ENCODE results near the gene ATRIP. TPM values are rescaled to one million over a fixed set of nuclear protein-coding genes. Genes with fewer than 3 reads are reported as not detected.

The ATRIP gene
- total and polyA plus RNA-seq, 2 of the 4 experiments (the other 2 are of a cell fraction), result 6.8 to 10.8 TPM

GRCh38 chr3:48406443-48407431 lies 39.8 kb upstream of the ATRIP start:
- Histone ChIP-seq H3K23ac (ENCODE audit: low read depth, low read length) (no peak overlapping the region), H2AK5ac (ENCODE audit: low read depth, low read length) (no peak overlapping the region), H2BK15ac (ENCODE audit: low read depth, low read length) (no peak overlapping the region), H3K27me3 (ENCODE audit: control insufficient read depth, insufficient read depth, low read length) (no peaks in the 10 kb centered on the region), H3K79me1 (ENCODE audit: low read depth in 1 of 2, low read length in 2 of 2) (no peaks in the 10 kb centered on the region), H3K56ac (ENCODE audit: extremely low read depth, insufficient read depth, low read length) (no peak overlapping the region), H4K8ac (ENCODE audit: low read depth in 2 of 2, low read length in 2 of 2) (no peak overlapping the region), H3K4ac (ENCODE audit: low read depth, low read length) (no peak overlapping the region), H3K14ac (replicated peaks; ENCODE audit: low read depth, low read length) (no peak overlapping the region), H3K4me1 (ENCODE audit: control insufficient read depth, insufficient read depth, low read length) (peaks cover 4% of the 10 kb centered on the region), H3K36me3 (ENCODE audit: control insufficient read depth, insufficient read depth, low read length) (peaks cover 69% of the 10 kb centered on the region), H3K27ac (ENCODE audit: insufficient read depth, low read length) (no peak overlapping the region), H4K91ac (ENCODE audit: insufficient read depth, low read depth, low read length) (no peak overlapping the region), H2BK120ac (ENCODE audit: low read depth, low read length) (no peak overlapping the region), H3K4me2 (ENCODE audit: low read depth, low read length) (no peak overlapping the region), H3K18ac (ENCODE audit: low read depth, low read length) (no peak overlapping the region), H2BK5ac (ENCODE audit: low read depth, low read length, poor library complexity, severe bottlenecking) (no peak overlapping the region), H2AK9ac (replicated peaks; ENCODE audit: low read depth, low read length, poor library complexity) (no peak overlapping the region), H3K9ac (ENCODE audit: low read depth, low read length) (no peak overlapping the region), H3K9me1 (ENCODE audit: insufficient read depth, low read length) (peaks cover 4% of the 10 kb centered on the region; the same call in 1 of the 2 replicates), H2AFZ (replicated peaks; ENCODE audit: low read length, poor library complexity) (no peak overlapping the region), H4K5ac (ENCODE audit: low read depth, low read length) (no peak overlapping the region), H3K9me3 (ENCODE audit: control insufficient read depth, insufficient read depth, low read length) (no peaks in the 10 kb centered on the region), H2BK20ac (ENCODE audit: low read depth, low read length) (no peak overlapping the region), H3K4me3 (ENCODE audit: insufficient read depth, low read depth, low read length) (no peak overlapping the region), H4K20me1 (ENCODE audit: insufficient read depth, low read length) (no peaks in the 10 kb centered on the region)
- dilution Hi-C loops (cut with HindIII; ENCODE audit: low sequenced_read_pairs, unreplicated experiment), result no loop called here
- no TSS peak for BruUV-seq (replicated peaks)
- ATAC-seq (ENCODE audit: low read depth), result no peak
- CTCF ChIA-PET, result interaction anchor here (1.0 to 1.2 kb wide), 2 partner anchors 27 to 29 kb away, joined by 3 to 5 read pairs; no protein-coding TSS in a partner anchor
- POLR2A ChIA-PET (ENCODE audit: unreplicated experiment), result no interaction called here
- DNase-seq, result no peak
- WGBS, 2 experiments (ENCODE audit: extremely low coverage in 2 of 2, insufficient read length in 1 of 2), result 70% methylated on average over 2 of the region's 18 CpGs; no CpG with 5 or more reads in 1 of the 2 experiments
- intact Hi-C loops (cut with micrococcal nuclease), result no loop called here
- in situ Hi-C loops (cut with MboI; ENCODE audit: low sequenced_read_pairs), result no loop called here
- TF ChIP-seq ELK1 (IDR thresholded peaks at IDR 0.05; ENCODE audit: borderline replicate concordance, low read depth, low read length) (no peak), CEBPB (IDR thresholded peaks at IDR 0.05; ENCODE audit: low read depth, low read length) (no peak), SMC3 (IDR thresholded peaks at IDR 0.05; ENCODE audit: low read depth, low read length) (no peak), RAD21 (IDR thresholded peaks at IDR 0.05; ENCODE audit: low read length) (no peak), NFE2L2 (IDR thresholded peaks at IDR 0.05; ENCODE audit: low read depth, low read length) (no peak), CHD1 (IDR thresholded peaks at IDR 0.05; ENCODE audit: low read depth, low read length) (no peak), MAZ (IDR thresholded peaks at IDR 0.05; ENCODE audit: borderline replicate concordance, low read depth, low read length) (no peak), RCOR1 (IDR thresholded peaks at IDR 0.05; ENCODE audit: insufficient replicate concordance, low read length) (no peak), FOS (IDR thresholded peaks at IDR 0.05; ENCODE audit: low read depth, low read length) (no peak), MAFK (IDR thresholded peaks at IDR 0.05; ENCODE audit: low read depth, low read length) (no peak), POLR2A (IDR thresholded peaks at IDR 0.05; ENCODE audit: low read depth, low read length) (no peak), RFX5 (IDR thresholded peaks at IDR 0.05; ENCODE audit: low read depth, low read length) (no peak)
- TF ChIP-seq, protein P1, sequence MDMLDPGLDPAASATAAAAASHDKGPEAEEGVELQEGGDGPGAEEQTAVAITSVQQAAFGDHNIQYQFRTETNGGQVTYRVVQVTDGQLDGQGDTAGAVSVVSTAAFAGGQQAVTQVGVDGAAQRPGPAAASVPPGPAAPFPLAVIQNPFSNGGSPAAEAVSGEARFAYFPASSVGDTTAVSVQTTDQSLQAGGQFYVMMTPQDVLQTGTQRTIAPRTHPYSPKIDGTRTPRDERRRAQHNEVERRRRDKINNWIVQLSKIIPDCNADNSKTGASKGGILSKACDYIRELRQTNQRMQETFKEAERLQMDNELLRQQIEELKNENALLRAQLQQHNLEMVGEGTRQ (IDR thresholded peaks at IDR 0.05; ENCODE audit: low read depth, low read length), result no peak
- TF ChIP-seq, protein P2, sequence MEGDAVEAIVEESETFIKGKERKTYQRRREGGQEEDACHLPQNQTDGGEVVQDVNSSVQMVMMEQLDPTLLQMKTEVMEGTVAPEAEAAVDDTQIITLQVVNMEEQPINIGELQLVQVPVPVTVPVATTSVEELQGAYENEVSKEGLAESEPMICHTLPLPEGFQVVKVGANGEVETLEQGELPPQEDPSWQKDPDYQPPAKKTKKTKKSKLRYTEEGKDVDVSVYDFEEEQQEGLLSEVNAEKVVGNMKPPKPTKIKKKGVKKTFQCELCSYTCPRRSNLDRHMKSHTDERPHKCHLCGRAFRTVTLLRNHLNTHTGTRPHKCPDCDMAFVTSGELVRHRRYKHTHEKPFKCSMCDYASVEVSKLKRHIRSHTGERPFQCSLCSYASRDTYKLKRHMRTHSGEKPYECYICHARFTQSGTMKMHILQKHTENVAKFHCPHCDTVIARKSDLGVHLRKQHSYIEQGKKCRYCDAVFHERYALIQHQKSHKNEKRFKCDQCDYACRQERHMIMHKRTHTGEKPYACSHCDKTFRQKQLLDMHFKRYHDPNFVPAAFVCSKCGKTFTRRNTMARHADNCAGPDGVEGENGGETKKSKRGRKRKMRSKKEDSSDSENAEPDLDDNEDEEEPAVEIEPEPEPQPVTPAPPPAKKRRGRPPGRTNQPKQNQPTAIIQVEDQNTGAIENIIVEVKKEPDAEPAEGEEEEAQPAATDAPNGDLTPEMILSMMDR (conservative IDR thresholded peaks at IDR 0.05; ENCODE audit: low read depth, low read length), result no peak

All from IMR-90 (cell line).